GM19438 (cell line): Measurements from ENCODE around the gene PIGK.
"Not testable (repeated sequence)": the region's sequence is repeated elsewhere in the genome, so short reads cannot be mapped to it uniquely, and the experiment has no call there.

ENCODE experiments used
- ATAC-seq: cut with Tn5 transposase; IDR thresholded peaks from one replicate; pipeline ENCODE4 v1.9.1; 2021; ENCODE audit warnings: low read depth; ENCODE audit not compliant: unreplicated experiment

PIGK gene

DNA sequence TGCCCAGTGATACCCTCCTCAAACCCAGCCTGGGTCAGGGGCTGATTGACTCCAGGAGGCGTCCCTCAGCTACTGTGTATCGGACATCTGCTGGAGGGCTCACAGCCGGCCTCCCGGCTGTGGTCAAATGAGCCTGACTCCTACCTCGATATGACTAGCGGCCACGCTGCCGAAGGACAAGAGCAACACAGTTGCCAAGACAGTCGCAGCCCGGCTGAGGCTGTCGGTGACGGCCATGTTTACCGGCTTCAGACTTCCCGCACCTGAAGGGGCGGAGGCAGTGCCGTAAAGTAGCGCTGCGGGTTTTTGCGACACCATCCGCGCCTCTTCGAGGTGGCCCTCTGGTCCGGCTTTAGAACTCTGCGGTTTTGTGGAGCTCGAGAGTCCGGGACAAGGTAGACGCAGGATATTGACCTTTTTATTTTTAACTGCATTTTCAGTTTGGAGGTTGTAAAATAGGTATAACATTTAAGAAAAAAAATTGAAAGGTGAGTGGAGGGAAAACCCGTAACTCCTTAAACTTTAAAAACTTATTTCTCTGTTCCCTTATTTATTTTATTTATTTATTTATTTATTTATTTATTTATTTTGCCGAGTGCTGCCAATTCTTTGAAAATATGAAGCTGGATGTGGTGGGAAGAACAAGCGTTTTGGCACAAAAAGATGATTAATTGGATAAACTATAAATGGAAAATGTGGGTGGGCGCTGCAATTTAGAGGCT lies at the start of gene PIGK:
Gene PIGK (minus strand): TSS at position 265 of the 722 bp plus-strand sequence. CDS start 28 bp downstream, at position 237.
- ATAC-seq, result peak; percentile 96

GRCh38 chr1:77267035-77267434 lies 47.8 kb upstream of the PIGK start:
- ATAC-seq, result no peak

GRCh38 chr1:77265180-77265579 lies 46.0 kb upstream of the PIGK start:
- ATAC-seq, result no peak

- ATAC-seq, result no peak
Observed at GRCh38 chr1:77263708-77264107, 44.5 kb upstream of the PIGK start.

GRCh38 chr1:77253211-77253610 lies 34.0 kb upstream of the PIGK start:
- ATAC-seq, result no peak

GRCh38 chr1:77250126-77250525 lies 30.9 kb upstream of the PIGK start:
- no peak for ATAC-seq

DNA sequence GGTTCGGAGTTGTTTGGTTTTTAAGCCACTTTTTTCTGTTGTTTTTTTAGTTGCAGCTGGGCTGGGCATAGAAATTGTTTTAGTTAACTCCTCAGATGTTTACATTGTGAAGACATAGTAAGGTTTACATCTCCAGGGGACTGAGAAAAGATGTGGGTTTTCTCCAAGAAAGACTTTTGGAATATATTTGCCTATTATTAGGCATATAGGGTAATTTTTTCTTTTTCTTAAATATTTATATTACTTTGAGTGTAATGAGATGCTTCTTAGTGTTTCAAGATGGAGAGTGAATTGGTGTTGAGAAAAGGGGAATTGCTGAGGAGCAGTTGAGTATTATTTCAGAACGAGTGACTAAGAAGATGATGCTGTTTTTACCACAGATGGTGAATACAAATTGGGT lies 26.6 kb upstream of the PIGK start:
- no peak for ATAC-seq

DNA sequence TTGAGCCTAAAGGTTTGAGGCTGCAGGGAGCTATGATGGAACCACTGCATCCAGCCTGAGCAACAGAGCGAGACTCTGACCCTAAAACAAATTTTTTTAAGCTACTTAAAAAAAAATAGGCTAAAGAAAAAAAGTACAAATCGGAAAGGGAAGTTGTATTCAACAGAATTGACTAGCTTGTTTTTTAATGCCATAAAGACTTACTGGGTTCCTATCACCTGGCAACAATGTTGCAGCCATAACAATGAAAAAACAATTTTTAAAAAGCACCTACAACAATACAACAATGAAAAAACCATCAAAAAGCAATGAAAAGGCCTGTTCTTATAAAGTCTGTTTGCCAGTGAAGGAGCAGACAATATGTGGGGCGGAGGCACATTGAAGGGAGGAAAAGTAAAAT lies 20.1 kb upstream of the PIGK start:
- ATAC-seq, result no peak

GRCh38 chr1:77238462-77238861 lies 19.2 kb upstream of the PIGK start:
- no peak for ATAC-seq

GRCh38 chr1:77234943-77235342 lies 15.7 kb upstream of the PIGK start:
- no peak for ATAC-seq

- no peak for ATAC-seq
Observed at GRCh38 chr1:77234096-77234495, 14.9 kb upstream of the PIGK start.

GRCh38 chr1:77232829-77233228 lies 13.6 kb upstream of the PIGK start:
- no peak for ATAC-seq

- no peak for ATAC-seq
Observed at GRCh38 chr1:77230051-77230450, 10.8 kb upstream of the PIGK start.

DNA sequence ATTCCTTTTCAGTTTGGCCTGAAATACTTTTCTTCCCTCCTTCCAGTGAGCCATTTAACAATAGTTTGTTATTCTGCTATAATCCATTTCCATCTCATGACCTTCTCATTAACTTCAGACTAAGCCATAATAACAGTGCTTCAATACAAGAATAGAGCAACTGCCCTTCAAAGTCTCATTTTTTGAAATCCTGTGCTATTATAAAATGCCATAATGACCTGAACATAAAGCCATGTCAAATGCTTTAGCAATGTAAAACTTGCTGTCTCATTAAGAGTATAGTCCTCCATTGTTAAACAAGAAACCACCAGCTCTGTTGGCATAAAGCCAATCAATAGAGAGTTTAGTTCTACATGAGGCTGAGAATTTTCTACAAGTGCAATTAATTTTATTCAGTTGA lies 9.6 kb upstream of the PIGK start:
- no peak for ATAC-seq

DNA sequence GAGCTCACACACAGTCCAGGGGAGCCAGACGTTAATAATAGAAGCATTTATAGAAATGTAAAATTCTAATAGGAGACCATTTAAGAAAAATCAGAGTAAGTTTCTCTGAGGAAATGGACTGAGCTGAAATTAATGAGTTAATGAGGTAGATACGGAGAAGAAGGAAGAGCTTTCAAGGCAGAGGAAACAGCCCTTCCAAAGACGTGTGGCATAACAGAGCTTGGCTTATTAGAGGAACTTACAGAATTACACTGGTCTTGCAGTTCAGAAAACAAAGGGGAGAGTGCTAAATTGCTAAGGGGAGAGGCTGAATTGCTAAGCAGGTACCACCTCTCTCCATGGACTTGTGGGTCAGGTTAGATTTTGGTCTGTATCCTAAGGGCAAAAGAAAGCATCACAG lies 8.2 kb upstream of the PIGK start:
- ATAC-seq, result no peak

- ATAC-seq, result no peak
Observed at GRCh38 chr1:77222496-77222895, 3.3 kb upstream of the PIGK start.

- ATAC-seq, result no peak
Observed at GRCh38 chr1:77220687-77221463, 1.6 kb upstream of the PIGK start.

DNA sequence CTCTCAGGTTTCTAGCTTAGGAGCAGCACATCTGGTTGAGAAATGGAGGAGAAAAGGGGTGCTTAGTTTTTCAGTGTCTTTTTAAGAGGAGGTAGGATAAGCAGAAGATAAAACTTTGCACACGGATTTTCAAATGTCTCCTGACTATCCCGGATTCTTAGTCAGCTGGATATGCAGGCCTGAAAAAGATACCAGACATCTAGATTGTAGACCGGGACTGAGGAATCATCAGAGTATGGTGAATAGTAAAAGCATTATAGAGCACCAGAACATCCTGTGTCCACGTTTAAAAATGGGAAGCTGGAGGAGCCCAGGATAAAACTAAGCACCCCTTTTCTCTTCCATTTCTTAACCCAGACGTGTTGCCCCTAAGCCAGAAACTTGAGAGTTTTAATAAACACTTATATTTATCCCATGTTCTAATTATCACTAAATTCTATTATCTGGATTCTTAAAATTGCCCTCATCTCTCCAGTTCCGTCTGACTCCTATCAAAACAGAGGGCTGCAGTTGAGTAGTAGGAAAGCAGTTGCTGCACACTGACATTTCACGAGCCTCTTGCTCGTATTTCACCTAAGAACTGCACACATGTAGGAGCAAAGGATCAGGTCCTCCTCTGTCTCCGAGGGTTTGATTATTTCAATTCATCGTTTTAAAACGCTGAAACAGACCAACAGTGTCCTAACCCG lies 609 bp downstream of the PIGK start:
- ATAC-seq, result peak; percentile 33

- ATAC-seq, result not testable (repeated sequence)
Observed at GRCh38 chr1:77204043-77204442, 15.2 kb downstream of the PIGK start.

DNA sequence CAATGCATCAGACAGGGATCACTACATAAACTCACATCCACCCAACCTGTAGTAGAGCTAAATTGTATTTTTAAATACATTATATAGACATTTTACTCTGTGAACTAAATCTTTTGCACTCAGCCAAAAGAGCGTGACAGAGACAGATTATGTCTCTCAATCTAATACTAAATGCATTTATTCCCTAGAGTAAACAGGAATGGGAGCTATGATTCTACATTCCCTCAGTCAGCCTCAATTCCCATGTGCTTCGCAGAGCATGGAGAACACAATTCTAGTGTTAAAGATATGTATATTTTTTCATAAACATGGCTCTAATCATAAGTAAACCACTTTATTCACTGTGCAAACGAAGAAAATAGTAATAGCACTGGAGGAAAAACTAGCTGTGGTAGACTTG lies 16.5 kb downstream of the PIGK start:
- ATAC-seq, result no peak

DNA sequence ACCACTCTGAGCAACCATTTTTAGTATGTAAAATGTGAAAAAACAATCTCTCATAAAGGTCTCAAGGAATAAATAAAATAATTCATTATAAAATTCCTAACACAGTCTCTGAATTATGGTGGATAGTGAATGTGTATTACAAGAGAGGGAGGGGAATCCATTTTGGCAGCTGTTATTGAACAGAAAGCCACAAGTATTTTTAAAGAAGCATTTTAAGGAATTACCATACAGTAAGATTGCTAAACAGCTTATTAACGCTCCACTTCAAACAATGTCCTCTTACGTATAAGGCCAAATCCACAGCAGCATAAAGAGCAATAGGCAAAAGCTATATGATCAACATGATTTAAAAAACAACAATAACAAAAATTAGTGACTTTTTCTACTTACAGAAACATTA lies 18.4 kb downstream of the PIGK start:
- no peak for ATAC-seq
